Left lung (tissue), 10 donors: ENCODE results near the gene TCHP. TPM values are rescaled to one million over a fixed set of nuclear protein-coding genes. Genes with fewer than 3 reads are reported as not detected.
"Not testable (repeated sequence)": the region's sequence is repeated elsewhere in the genome, so short reads cannot be mapped to it uniquely, and the experiment has no call there.

Source experiments
- ATAC-seq: fragments of 200-7000 bp; cut with Tn5 transposase; one replicate; pipeline ENCODE4 v1.9.1; 2020; ENCODE audit warnings: moderate library complexity
- DNase-seq, 4 donors: peaks; one replicate each; pipeline ENCODE4 v3.0.0-alpha.2; 2013 to 2020
- H3K27ac ChIP-seq, 2 donors: fragments of 200-600 bp; sonication (generic) in 1 of 2; one replicate each; pipeline versions ENCODE4 v1.5.0 to v1.8.0; 2020 to 2021
- H3K27me3 ChIP-seq, 2 donors: fragments of 200-600 bp; sonication (generic) in 1 of 2; one replicate each; pipeline versions ENCODE4 v1.5.0 to v1.8.0; 2020 to 2021
- H3K36me3 ChIP-seq, 2 donors: fragments of 200-600 bp; sonication (generic) in 1 of 2; one replicate each; pipeline versions ENCODE4 v1.5.0 to v1.8.0; 2020 to 2021
- H3K4me1 ChIP-seq, 2 donors: fragments of 200-600 bp; one replicate each; pipeline ENCODE4 v1.8.0; 2021
- H3K4me3 ChIP-seq, 2 donors: fragments of 200-600 bp; sonication (generic) in 1 of 2; one replicate each; pipeline versions ENCODE4 v1.5.0 to v1.8.0; 2020 to 2021; ENCODE audit warnings: mild to moderate bottlenecking in 1 of 2
- H3K9me3 ChIP-seq, 2 donors: fragments of 200-600 bp; sonication (generic) in 1 of 2; one replicate each; pipeline versions ENCODE4 v1.5.0 to v1.8.0; 2020 to 2021
- intact Hi-C, 2 donors: fragments of 100-400 bp; cut with DNase I; formaldehyde crosslinking; loops; one replicate each; pipeline versions ENCODE4 v1.11.2 to v1.14.2; 2022
- polyA plus RNA-seq, 6 donors: library from polyadenylated mRNA; unstranded; fragments of 120-200 nt; gene quantifications; one replicate each; pipeline ENCODE4 v1.2.1, GENCODE V29; 2013; ENCODE audit not compliant: insufficient read length in 6 of 6
- total RNA-seq, 2 donors: library from RNA; stranded (reverse); fragmentation: NEBNext Ultra II Directional; extraction: Animal tissue kit (Norgen Biotek cat#: 25700); gene quantifications; one replicate each; pipeline ENCODE4 v1.2.1, GENCODE V29; 2021
- TF ChIP-seq, protein P1 (sequence below), 2 donors: fragments of 200-600 bp; sonication (generic) in 1 of 2; IDR thresholded peaks; one replicate each; pipeline versions ENCODE4 v1.5.0 to v1.8.0; 2021; ENCODE audit warnings: antibody characterized with exemption in 2 of 2
- donor health status: DM: no; HTN: yes; CAD: no.
- donor health status: DM: no; HTN: no; CAD: no.

The TCHP gene
- total and polyA plus RNA-seq, 8 donors = 15.4 to 27.3 (median 23.9) TPM

DNA sequence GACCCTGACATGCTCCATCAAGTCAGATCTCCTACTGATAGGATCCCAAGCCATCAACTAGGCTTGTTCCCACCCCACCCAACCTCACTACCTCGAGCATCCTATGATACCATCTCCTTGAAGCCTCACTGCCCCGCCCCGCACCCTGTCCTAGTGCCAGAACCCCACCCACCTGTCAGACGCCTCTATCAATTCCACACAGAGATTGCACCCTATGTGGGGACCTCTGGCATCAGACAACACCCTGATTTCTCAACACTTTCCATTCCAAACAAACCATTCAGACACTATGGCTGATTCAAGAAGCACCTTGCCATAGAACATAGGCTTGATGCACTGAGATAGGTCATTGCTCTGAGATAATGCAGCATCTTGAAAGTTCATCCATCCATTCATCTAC, 16.6 kb upstream of the TCHP start:
- TF ChIP-seq, protein P1, sequence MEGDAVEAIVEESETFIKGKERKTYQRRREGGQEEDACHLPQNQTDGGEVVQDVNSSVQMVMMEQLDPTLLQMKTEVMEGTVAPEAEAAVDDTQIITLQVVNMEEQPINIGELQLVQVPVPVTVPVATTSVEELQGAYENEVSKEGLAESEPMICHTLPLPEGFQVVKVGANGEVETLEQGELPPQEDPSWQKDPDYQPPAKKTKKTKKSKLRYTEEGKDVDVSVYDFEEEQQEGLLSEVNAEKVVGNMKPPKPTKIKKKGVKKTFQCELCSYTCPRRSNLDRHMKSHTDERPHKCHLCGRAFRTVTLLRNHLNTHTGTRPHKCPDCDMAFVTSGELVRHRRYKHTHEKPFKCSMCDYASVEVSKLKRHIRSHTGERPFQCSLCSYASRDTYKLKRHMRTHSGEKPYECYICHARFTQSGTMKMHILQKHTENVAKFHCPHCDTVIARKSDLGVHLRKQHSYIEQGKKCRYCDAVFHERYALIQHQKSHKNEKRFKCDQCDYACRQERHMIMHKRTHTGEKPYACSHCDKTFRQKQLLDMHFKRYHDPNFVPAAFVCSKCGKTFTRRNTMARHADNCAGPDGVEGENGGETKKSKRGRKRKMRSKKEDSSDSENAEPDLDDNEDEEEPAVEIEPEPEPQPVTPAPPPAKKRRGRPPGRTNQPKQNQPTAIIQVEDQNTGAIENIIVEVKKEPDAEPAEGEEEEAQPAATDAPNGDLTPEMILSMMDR (IDR thresholded peaks at IDR 0.05) = no peak
- DNase-seq (no peak), ATAC-seq (no peak)
- intact Hi-C loops = loop anchor here in 1 of 2 donors (10.0 kb wide), 1 partner anchor 79 kb away; no protein-coding TSS in a partner anchor
- no peak overlapping the region for H3K4me3 ChIP-seq
- H3K9me3 ChIP-seq = no peaks in the 10 kb centered on the region
- H3K36me3 ChIP-seq = no peaks in the 10 kb centered on the region
- H3K27me3 ChIP-seq = no peaks in the 10 kb centered on the region
- peaks cover 5 to 32% of the 10 kb centered on the region in 2 donors for H3K4me1 ChIP-seq
- no peak overlapping the region for H3K27ac ChIP-seq

DNA sequence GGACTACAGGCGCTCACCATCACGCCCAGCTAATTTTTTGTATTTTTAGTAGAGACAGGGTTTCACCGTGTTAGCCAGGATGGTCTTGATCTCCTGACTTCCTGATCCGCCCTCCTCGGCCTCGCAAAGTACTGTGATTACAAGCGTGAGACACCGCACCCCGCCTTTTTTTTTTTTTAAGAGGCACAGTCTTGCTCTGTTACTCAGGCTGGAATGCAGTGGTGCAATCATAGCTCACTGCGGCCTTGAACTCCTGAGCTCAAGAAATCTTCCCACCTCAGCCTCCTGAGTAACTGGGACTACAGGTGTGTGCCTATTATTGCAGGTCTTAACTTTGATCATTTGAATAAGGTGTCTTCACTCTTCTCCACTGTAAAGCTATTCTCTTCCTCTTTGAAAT, 14.5 kb upstream of the TCHP start:
- DNase-seq (no peak), ATAC-seq (no peak)
- Histone ChIP-seq H3K27me3 (no peaks in the 10 kb centered on the region), H3K9me3 (no peaks in the 10 kb centered on the region), H3K4me1 (peaks cover 0 to 34% of the 10 kb centered on the region in 2 donors), H3K4me3 (no peak overlapping the region), H3K36me3 (no peaks in the 10 kb centered on the region), H3K27ac (no peak overlapping the region)
- TF ChIP-seq, protein P1 (IDR thresholded peaks at IDR 0.05) = no peak
- intact Hi-C loops = loop anchor here in 1 of 2 donors (10.0 kb wide), 1 partner anchor 81 kb away; no protein-coding TSS in a partner anchor

DNA sequence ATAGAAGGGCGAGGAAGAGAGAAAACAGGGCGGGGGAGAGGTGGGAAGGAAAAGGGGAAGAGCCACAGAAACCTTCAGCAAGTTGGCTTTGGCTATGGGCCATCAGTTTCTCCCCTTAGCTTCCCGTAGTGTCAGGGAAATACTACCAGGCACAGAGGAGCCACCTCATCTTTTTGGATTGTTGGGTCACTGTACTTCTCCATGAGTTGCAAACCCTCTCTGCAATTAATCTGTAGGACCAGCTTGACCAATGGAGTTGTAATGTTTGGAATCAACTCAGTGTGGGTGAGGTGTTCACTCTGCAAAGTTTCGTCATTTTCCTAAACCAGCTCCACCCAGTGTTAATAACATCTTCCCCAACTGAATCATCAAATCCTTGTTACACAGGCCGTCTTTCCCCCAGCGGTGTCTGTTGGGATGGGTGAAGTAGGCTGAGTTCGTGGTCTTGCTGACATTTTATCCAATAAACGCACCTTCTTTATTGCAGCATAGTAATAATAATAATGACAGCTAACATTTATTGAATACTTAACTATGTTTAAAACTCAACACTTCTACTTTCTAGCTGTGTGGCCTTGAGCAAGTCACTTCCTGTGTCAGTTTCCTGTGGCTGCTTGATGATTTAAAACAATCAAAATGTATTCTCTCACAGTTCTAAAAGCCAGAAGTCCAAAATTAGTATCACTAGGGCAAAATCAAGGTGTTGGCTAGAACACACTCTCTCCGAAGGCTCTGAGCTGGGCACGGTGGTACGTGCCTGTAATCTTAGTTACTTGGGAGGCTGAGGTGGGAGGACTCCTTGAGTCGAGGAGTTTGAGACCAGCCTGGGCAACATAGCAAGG, 11.7 kb upstream of the TCHP start:
- Histone ChIP-seq H3K9me3 (no peaks in the 10 kb centered on the region), H3K36me3 (no peaks in the 10 kb centered on the region), H3K4me3 (no peak overlapping the region), H3K27ac (peak overlapping the region; percentile 44 to 86), H3K27me3 (no peaks in the 10 kb centered on the region), H3K4me1 (peaks cover 0 to 29% of the 10 kb centered on the region in 2 donors)
- DNase-seq (no peak), ATAC-seq (peak; percentile 70)
- intact Hi-C loops = loop anchor here in 1 of 2 donors (10.0 kb wide), 1 partner anchor 84 kb away; no protein-coding TSS in a partner anchor
- TF ChIP-seq, protein P1 (IDR thresholded peaks at IDR 0.05) = no peak

GRCh38 chr12:109890620-109891170, 9.4 kb upstream of the TCHP start:
- TF ChIP-seq, protein P1 (IDR thresholded peaks at IDR 0.05) = no peak
- peaks cover 0 to 29% of the 10 kb centered on the region in 2 donors for H3K4me1 ChIP-seq
- no peaks in the 10 kb centered on the region for H3K9me3 ChIP-seq
- no peak for DNase-seq
- intact Hi-C loops = no loop called here
- no peaks in the 10 kb centered on the region for H3K27me3 ChIP-seq
- no peaks in the 10 kb centered on the region for H3K36me3 ChIP-seq
- H3K27ac ChIP-seq = no peak overlapping the region
- no peak for ATAC-seq
- H3K4me3 ChIP-seq = no peak overlapping the region

DNA sequence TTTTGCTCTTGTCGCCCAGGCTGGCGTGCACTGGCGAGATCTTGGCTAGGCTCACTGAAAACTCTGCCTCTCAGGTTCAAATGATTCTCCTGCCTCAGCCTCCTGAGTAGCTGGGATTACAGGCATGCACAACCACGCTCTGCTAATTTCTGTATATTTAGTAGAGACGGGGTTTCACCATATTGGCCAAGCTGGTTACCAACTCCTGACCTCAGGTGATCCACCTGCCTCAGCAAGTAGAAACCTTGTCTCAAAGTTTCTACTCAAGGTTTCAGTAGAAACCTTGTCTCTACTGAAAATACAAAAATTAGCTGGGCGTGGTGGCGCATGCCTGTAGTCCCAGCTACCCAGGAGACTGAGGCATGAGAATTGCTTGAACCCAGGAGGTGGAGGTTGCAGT, 8.3 kb upstream of the TCHP start:
- ATAC-seq, H3K27ac ChIP-seq, H3K36me3 ChIP-seq, intact Hi-C loops, H3K27me3 ChIP-seq, H3K4me3 ChIP-seq, DNase-seq, H3K9me3 ChIP-seq: not testable (repeated sequence)
- peaks cover 0 to 29% of the 10 kb centered on the region in 2 donors for H3K4me1 ChIP-seq
